ENCODE data around the gene C2orf68.
"Not testable (repeated sequence)": the region's sequence is repeated elsewhere in the genome, so short reads cannot be mapped to it uniquely, and the experiment has no call there.

The C2orf68 gene

GRCh38 chr2:85628658-85629057 is 16.8 kb upstream of the C2orf68 start:
- DNase-seq: no peak

- DNase-seq: no peak
Measured at GRCh38 chr2:85623991-85624390, 12.1 kb upstream of the C2orf68 start.

- no peak for DNase-seq
Measured at GRCh38 chr2:85621338-85621737, 9.5 kb upstream of the C2orf68 start.

- DNase-seq: no peak
Measured at GRCh38 chr2:85619617-85620016, 7.8 kb upstream of the C2orf68 start.

GRCh38 chr2:85617723-85618122 is 5.9 kb upstream of the C2orf68 start:
- not testable (repeated sequence) for DNase-seq

GRCh38 chr2:85615413-85615728 is 3.5 kb upstream of the C2orf68 start:
- no peak for DNase-seq

GRCh38 chr2:85614757-85615156 is 2.9 kb upstream of the C2orf68 start:
- DNase-seq: not testable (repeated sequence)

GRCh38 chr2:85613717-85614515 is 2.0 kb upstream of the C2orf68 start:
- no peak for DNase-seq

- no peak for DNase-seq
Measured at GRCh38 chr2:85611217-85611704, 605 bp downstream of the C2orf68 start.

- DNase-seq: no peak
Measured at GRCh38 chr2:85607268-85608215, 4.3 kb downstream of the C2orf68 start.

- no peak for DNase-seq
Measured at GRCh38 chr2:85606116-85606455, 5.8 kb downstream of the C2orf68 start.

GRCh38 chr2:85605406-85606115 is 6.3 kb downstream of the C2orf68 start:
- no peak for DNase-seq

- DNase-seq: no peak
Measured at GRCh38 chr2:85604568-85605339, 7.1 kb downstream of the C2orf68 start.

- not testable (repeated sequence) for DNase-seq
Measured at GRCh38 chr2:85604133-85604444, 7.8 kb downstream of the C2orf68 start.

GRCh38 chr2:85602476-85603234 is 9.2 kb downstream of the C2orf68 start, which contains the start of gene TMEM150A:
Gene TMEM150A, minus strand, starts transcription at chr2:85602698. Its CDS starts 750 bp downstream, at chr2:85601948.
- DNase-seq: peak; percentile 83

GRCh38 chr2:85601771-85602475 is 9.9 kb downstream of the C2orf68 start:
- no peak for DNase-seq

GRCh38 chr2:85600951-85601770 is 10.7 kb downstream of the C2orf68 start:
- DNase-seq: no peak

GRCh38 chr2:85600235-85600575 is 11.7 kb downstream of the C2orf68 start:
- DNase-seq: no peak

GRCh38 chr2:85599468-85600234 is 12.2 kb downstream of the C2orf68 start:
- no peak for DNase-seq
